HCT116 (cell line): ENCODE data around the gene TARS3. TPM values are rescaled to one million over a fixed set of nuclear protein-coding genes. Genes with fewer than 3 reads are reported as not detected.

ENCODE experiments used
- ATAC-seq: fragments of 200-7000 bp; cut with Tn5 transposase; 2 replicates; pipeline ENCODE4 v1.9.1; 2020; ENCODE audit warnings: mild to moderate bottlenecking, moderate library complexity
- BruUV-seq: library from RNA; stranded (reverse); fragments of 400-500 nt; replicated peaks from 2 replicates; lab custom pipeline; 2021; lab: Mats Ljungman, UMichigan
- CTCF ChIA-PET: fragments of 300-600 bp; sonication (Branson Sonifier 250); formaldehyde crosslinking; loops from one replicate; lab custom pipeline; 2021; ENCODE audit warnings: antibody characterized with exemption; lab: Charles Lee
- POLR2A ChIA-PET: fragments of 300-600, 350-600 bp; sonication (Branson Sonifier 250); formaldehyde crosslinking; loops from one replicate; lab custom pipeline; 2021; ENCODE audit warnings: antibody characterized with exemption; lab: Charles Lee
- RAD21 ChIA-PET, 2 experiments: fragments of 300-600 bp; sonication (Branson Sonifier 250); formaldehyde crosslinking; loops; one replicate each; lab custom pipeline; 2023; ENCODE audit warnings: low total read pairs in 2 of 2; ENCODE audit not compliant: uncharacterized antibody in 2 of 2, unreplicated experiment in 2 of 2, low non-redundant PET in 1 of 2; lab: Charles Lee
- DNase-seq: peaks from one replicate; pipeline ENCODE4 v3.0.0-alpha.2; 2010; ENCODE audit warnings: low read depth, low spot score
- H2AFZ ChIP-seq: fragments of 200-600 bp; shearing (Covaris generic), sonication (generic); 2 replicates; pipeline ENCODE4 v1.6.1; 2017; ENCODE audit warnings: low read depth, mixed run types, mixed read lengths, antibody characterized with exemption, low read length; ENCODE audit not compliant: poor library complexity, severe bottlenecking
- H3K27ac ChIP-seq: 2 replicates; pipeline ENCODE4 v1.5.1; 2012; ENCODE audit warnings: low read depth, low read length
- H3K27me3 ChIP-seq: fragments of 200-600 bp; sonication (generic); 2 replicates; pipeline ENCODE4 v1.6.1; 2016; ENCODE audit warnings: mixed run types, low read length, mixed read lengths; ENCODE audit not compliant: insufficient read depth
- H3K36me3 ChIP-seq, 2 experiments: fragments of 200-500 bp in 1 of 2; fragments of 200-600 bp in 1 of 2; sonication (Bioruptor generic) in 1 of 2; sonication (generic) in 1 of 2; 2 replicates each; pipeline versions ENCODE4 v1.5.1 to v1.6.1; 2014 to 2016; ENCODE audit warnings: low read length in 2 of 2, inconsistent platforms in 1 of 2, mixed read lengths in 1 of 2, mixed run types in 1 of 2; ENCODE audit not compliant: insufficient read depth in 2 of 2, control insufficient read depth in 1 of 2
- H3K4me1 ChIP-seq, 2 experiments: fragments of 200-600 bp in 1 of 2; sonication (generic) in 1 of 2; 2 replicates each; pipeline versions ENCODE4 v1.5.1 to v1.6.1; 2012 to 2017; ENCODE audit warnings: low read length in 2 of 2, inconsistent platforms in 1 of 2, mild to moderate bottlenecking in 1 of 2, mixed read lengths in 1 of 2, mixed run types in 1 of 2, moderate library complexity in 1 of 2; ENCODE audit not compliant: insufficient read depth in 2 of 2, control insufficient read depth in 1 of 2
- H3K4me2 ChIP-seq: fragments of 200-600 bp; sonication (generic); 2 replicates; pipeline ENCODE4 v1.6.1; 2017; ENCODE audit warnings: mixed run types, low read length, mixed read lengths
- H3K4me3 ChIP-seq, 2 experiments: fragments of 200-600 bp in 1 of 2; sonication (generic) in 1 of 2; replicated peaks in 1 of 2; 2 replicates each; pipeline ENCODE4 v1.5.1; 2011 to 2016; ENCODE audit warnings: low read length in 2 of 2, control low read depth in 1 of 2, low read depth in 1 of 2, mild to moderate bottlenecking in 1 of 2, mixed read lengths in 1 of 2, mixed run types in 1 of 2
- H3K79me2 ChIP-seq: fragments of 200-600 bp; sonication (generic); 2 replicates; pipeline ENCODE4 v1.6.1; 2017; ENCODE audit warnings: mild to moderate bottlenecking, mixed run types, low read length, moderate library complexity, mixed read lengths; ENCODE audit not compliant: insufficient read depth
- H3K9ac ChIP-seq: fragments of 200-600 bp; sonication (generic); 2 replicates; pipeline ENCODE4 v1.6.1; 2016; ENCODE audit warnings: low read length, mixed read lengths
- H3K9me2 ChIP-seq: fragments of 200-600 bp; sonication (generic), shearing (Covaris generic); 2 replicates; pipeline ENCODE4 v1.6.1; 2017; ENCODE audit warnings: mixed run types, mild to moderate bottlenecking, moderate library complexity; ENCODE audit not compliant: insufficient read depth
- H3K9me3 ChIP-seq, 2 experiments: fragments of 200-500 bp in 1 of 2; fragments of 200-600 bp in 1 of 2; sonication (Bioruptor generic) in 1 of 2; sonication (generic) in 1 of 2; 2 replicates each; pipeline ENCODE4 v1.6.1; 2014 to 2017; ENCODE audit warnings: low read length in 2 of 2, mixed read lengths in 2 of 2, inconsistent platforms in 1 of 2, low read depth in 1 of 2, mild to moderate bottlenecking in 1 of 2, mixed run types in 1 of 2, moderate library complexity in 1 of 2; ENCODE audit not compliant: control insufficient read depth in 1 of 2, insufficient read depth in 1 of 2
- H4K20me1 ChIP-seq: fragments of 200-600 bp; sonication (generic), shearing (Covaris generic); 2 replicates; pipeline ENCODE4 v1.6.1; 2017; ENCODE audit warnings: mixed run types, mild to moderate bottlenecking, moderate library complexity; ENCODE audit not compliant: insufficient read depth
- CBX3 ChIP-seq: IDR thresholded peaks from 2 replicates; pipeline ENCODE4 v1.6.1; 2012; ENCODE audit warnings: low read depth
- CEBPB ChIP-seq: IDR thresholded peaks from 2 replicates; pipeline ENCODE4 v1.6.1; 2012; ENCODE audit warnings: low read depth
- CTCF ChIP-seq, 3 experiments: fragments of 200-600 bp in 1 of 3; sonication (generic) in 1 of 3; IDR thresholded peaks in 2 of 3; conservative IDR thresholded peaks in 1 of 3; 2 replicates each; pipeline ENCODE4 v1.5.1; 2012 to 2017; ENCODE audit warnings: low read depth in 2 of 3, low read length in 2 of 3, antibody characterized with exemption in 1 of 3, borderline replicate concordance in 1 of 3, control low read depth in 1 of 3, mild to moderate bottlenecking in 1 of 3, mixed read lengths in 1 of 3, mixed run types in 1 of 3, moderate library complexity in 1 of 3; ENCODE audit not compliant: insufficient read depth in 1 of 3
- EGR1 ChIP-seq: IDR thresholded peaks from 2 replicates; pipeline ENCODE4 v1.6.1; 2012; ENCODE audit warnings: low read depth
- ELF1 ChIP-seq: IDR thresholded peaks from 2 replicates; pipeline ENCODE4 v1.6.1; 2012; ENCODE audit warnings: low read depth, borderline replicate concordance
- EZH2phosphoT487 ChIP-seq: fragments of 200-600 bp; IDR thresholded peaks from 2 replicates; pipeline ENCODE4 v1.6.1; 2018; ENCODE audit warnings: antibody characterized with exemption, borderline replicate concordance
- JUND ChIP-seq: IDR thresholded peaks from 2 replicates; pipeline ENCODE4 v1.6.1; 2012
- POLR2AphosphoS5 ChIP-seq: IDR thresholded peaks from 2 replicates; pipeline ENCODE4 v1.6.1; 2011; ENCODE audit warnings: mild to moderate bottlenecking, low read depth, low read length, moderate library complexity
- RAD21 ChIP-seq: IDR thresholded peaks from 2 replicates; pipeline ENCODE4 v1.6.1; 2012; ENCODE audit warnings: low read depth, mild to moderate bottlenecking
- SP1 ChIP-seq: IDR thresholded peaks from 2 replicates; pipeline ENCODE4 v1.6.1; 2012; ENCODE audit warnings: low read depth
- SRF ChIP-seq: IDR thresholded peaks from 2 replicates; pipeline ENCODE4 v1.6.1; 2012; ENCODE audit warnings: low read depth
- TCF7L2 ChIP-seq: IDR thresholded peaks from 2 replicates; pipeline ENCODE4 v1.7.0; 2011; ENCODE audit warnings: borderline replicate concordance, inconsistent platforms; ENCODE audit not compliant: insufficient read depth, insufficient read length; ENCODE audit errors: extremely low read depth
- YY1 ChIP-seq: IDR thresholded peaks from 2 replicates; pipeline ENCODE4 v1.6.1; 2011; ENCODE audit warnings: low read length, low read depth, moderate library complexity, mild to moderate bottlenecking; ENCODE audit not compliant: insufficient replicate concordance; ENCODE audit errors: extremely low read depth
- ZFX ChIP-seq: fragments of 450-650 bp; IDR thresholded peaks from 2 replicates; pipeline ENCODE4 v1.6.1; 2017
- intact Hi-C: fragments of 100-400 bp; cut with micrococcal nuclease; formaldehyde crosslinking; loops from 2 replicates; pipeline ENCODE4 v1.10.0; 2022
- total RNA-seq: library from RNA; stranded (reverse); gene quantifications from one replicate; pipeline ENCODE4 v1.2.1, GENCODE V29; 2021; ENCODE audit not compliant: unreplicated experiment

TARS3 gene
- total RNA-seq, 1 experiment from 2014 or later = 11.1 TPM

- no peak for TF ChIP-seq ZFX
Measured at GRCh38 chr15:101662203-101662602, 62.1 kb downstream of the TARS3 start (continued).

GRCh38 chr15:101660005-101660404, 64.3 kb downstream of the TARS3 start:
- Histone ChIP-seq H4K20me1 (no peaks in the 10 kb centered on the region), H3K4me3 (no peak overlapping the region), H3K9me3 (no peaks in the 10 kb centered on the region), H2AFZ (no peak overlapping the region)
- POLR2A ChIA-PET = no interaction called here
- TF ChIP-seq TCF7L2 (no peak), SP1 (no peak), EZH2phosphoT487 (no peak), YY1 (no peak), EGR1 (no peak), CTCF (IDR thresholded peaks at IDR 0.05 in 2 of 3, conservative IDR thresholded peaks at IDR 0.05 in 1 of 3; ENCODE audit: borderline replicate concordance in 1 of 3, insufficient read depth in 1 of 3, low read depth in 2 of 3, low read length in 2 of 3) (no peak), SRF (no peak), JUND (no peak), CEBPB (no peak), POLR2AphosphoS5 (no peak), ELF1 (no peak), RAD21 (no peak), CBX3 (no peak)
- TF ChIP-seq, all 23 proteins: peak for 0
- Histone ChIP-seq H3K4me1 (no peaks in the 10 kb centered on the region), H3K36me3 (no peaks in the 10 kb centered on the region), H3K27me3 (no peaks in the 10 kb centered on the region), H3K27ac (no peak overlapping the region), H3K9me2 (no peaks in the 10 kb centered on the region), H3K9ac (no peak overlapping the region), H3K79me2 (no peaks in the 10 kb centered on the region), H3K4me2 (no peak overlapping the region)
- ATAC-seq = no peak
- intact Hi-C loops = no loop called here
- BruUV-seq = no TSS peak
- DNase-seq = no peak
- ChIA-PET RAD21 (no interaction called here), CTCF (no interaction called here)
